ENCODE results near the gene WNT3A.

The WNT3A gene

GRCh38 chr1:228088586-228089498 lies 82.0 kb downstream of the WNT3A start:
- DNase-seq, result no peak

DNA sequence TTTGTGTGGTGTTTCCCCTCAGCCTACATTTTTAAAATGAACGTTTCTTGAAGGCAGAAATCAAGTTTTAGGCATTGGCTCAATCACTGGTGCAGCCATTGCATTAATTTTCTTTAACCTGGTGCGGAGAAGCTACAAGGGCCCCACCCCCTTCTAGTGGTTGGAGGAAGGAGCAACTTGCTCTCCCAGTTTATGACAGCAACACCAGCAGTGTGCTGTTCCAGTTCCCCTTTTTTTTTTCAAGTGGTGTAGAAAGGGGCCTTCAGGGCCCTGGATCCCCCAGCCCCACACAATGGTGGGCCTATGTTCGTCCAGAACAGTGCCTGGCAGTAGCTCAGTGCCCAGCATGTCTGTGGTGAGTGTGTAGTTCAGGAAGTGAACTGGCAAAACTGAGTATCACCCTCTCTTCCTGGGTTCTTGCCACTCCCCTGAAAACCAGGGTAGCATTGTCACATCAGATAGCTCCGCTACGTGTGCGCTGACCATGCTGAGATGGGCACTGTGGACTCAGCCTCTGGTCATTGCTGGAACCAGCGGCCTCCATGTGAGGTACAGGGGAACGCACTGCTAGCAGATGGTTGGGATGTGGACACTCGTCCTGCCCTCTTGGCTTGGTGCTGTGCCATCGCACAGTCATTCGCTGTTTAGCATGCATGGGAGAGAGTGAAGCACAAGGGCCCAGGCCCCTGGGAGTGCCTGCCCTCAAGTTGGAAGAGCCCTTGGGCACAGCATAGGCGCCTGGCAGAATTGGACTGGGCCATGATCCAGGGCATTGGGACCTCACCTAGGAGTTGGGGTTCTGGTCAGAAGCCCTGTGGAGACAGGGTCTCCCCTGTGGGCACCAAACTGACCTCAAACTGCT lies 83.0 kb downstream of the WNT3A start:
- DNase-seq, result no peak

DNA sequence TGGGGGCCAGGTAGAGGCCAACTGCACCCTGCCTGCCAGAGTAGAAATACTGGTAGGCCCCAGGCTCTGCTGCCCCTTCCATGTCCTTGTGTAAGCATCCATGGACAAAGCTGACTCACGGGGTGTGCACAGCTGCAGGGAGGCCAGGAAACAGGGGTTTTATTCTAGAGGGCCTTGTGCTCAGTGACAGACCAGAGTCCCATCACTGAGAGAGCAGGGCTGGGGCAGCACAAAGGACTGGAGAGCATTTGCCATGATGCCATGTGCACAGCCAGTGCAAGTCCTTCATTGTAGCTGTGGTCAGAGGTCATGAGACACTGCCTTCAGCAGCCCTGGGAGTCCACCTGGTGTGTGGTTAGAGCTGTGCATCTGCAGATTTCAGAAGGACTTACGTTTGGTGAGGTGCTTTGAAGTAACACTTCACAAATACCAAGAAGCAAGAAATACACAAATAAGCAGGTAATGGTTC lies 83.8 kb downstream of the WNT3A start:
- DNase-seq, result no peak

DNA sequence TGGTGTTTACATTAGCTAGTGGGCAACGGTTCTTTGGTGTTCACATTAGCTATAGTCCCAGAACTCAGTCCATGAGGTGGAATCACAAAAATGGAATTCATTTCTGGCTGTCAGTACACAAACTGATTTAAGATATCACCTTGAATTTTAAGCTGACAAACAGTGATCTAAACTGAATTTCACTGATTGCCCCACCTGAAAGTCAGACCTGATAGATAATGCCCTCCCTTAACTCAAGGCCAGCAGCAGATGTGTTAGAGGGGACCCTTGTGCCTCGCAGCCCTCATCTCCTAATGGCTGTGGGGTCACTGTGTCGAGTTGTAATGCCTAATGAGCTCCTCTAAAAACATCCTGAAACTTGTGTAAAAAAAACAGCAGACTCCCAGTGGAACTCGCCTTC lies 84.3 kb downstream of the WNT3A start:
- no peak for DNase-seq

DNA sequence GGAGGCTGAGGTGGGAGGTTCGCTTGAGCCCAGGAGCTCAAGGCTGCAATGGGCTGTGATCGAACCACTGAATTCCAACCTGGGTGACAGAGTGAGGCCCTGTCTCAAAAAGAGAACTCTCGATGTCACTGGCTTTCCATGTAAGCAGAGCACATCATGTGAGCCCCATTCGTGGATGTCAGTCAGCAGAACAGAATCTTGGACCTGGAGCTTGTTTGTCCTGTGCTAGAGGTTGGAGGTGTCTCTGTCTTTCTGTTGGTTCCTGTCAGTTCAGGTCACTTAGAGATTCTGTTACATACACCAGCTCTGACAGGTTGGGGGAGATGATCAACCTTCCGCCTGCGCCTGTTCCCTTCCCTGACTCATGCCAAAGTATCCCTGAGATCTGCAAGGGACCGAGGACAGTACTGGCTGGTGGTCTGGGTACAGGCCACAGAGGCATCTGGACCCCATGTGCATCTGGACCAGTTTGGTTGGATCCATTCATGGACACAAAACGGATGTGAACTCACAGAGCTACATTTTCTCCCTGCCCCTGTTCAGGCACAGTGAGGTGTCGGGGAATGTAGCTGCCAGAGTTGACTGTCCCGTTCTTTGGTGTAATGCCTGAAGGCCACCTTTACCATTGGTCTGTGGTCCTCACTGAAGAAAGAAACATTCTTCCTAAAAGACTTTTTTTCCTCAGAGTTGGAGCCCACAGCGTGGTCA lies 85.7 kb downstream of the WNT3A start:
- DNase-seq, result no peak

DNA sequence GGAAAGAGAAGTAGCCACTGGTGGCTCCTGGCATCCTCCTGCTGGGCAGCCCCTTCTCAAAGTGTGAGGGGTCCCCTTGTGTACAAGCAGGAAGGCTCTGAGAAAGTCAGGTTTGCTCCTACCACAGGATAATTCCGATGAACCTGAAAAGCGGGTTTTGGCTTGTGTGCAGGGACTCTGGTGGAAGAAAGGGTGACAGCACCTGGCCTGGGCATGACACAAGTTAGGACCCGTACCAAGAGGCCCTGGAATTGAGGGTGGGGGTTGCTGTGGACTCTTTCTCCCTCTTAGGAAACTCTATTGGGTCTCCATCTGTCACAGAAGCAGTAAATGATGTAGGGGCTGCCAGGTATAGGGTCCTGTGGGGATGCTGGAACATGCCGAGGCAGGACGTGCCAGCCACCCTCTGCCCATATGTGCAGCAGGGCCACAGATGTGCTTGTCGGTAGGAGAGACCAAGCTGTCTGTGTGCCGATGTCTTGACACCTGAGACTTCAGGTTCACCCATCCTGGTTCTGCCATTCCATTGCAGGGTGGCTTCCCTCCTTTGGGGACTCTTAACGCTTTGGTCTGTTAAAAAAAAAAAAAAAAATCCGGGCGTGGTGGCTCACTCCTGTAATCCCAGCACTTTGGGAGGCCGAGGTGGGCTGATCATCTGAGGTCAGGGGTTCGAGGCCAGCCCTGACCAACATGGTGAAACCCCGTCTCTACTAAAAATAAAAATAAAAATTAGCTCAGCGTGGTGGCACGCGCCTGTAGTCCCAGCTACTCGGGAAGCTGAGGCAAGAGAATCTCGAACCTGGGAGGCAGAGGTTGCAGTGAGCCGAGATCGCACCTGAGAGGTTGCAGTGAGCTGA lies 86.5 kb downstream of the WNT3A start:
- no peak for DNase-seq

DNA sequence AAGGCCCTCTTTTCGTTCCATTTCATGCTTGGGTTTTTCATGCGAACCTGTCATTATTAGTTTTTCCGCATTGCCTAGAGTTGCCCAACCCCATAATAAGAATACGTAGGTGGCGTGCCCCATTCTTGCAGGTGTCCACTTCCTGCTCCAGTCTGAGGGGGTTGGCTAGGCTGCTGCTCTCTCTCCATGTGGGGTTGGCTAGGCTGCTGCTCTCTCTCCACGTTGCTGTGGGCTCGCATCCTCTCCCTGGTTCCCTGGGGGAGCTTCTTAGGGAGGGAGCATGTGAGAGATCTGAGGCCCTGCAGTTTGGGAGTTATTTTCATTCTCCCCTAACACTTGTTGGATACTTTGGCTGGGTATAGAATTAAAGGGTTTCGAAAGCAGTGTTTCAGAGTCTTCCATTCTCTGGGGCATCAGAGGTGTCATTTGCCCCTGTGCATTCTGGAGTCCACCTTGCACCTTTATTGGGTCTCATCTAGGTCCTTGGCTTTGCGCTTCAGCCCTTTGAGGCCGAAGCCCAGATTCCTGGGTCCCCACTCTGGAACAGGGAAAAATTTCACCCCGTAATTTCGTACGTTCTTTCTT lies 87.7 kb downstream of the WNT3A start:
- no peak for DNase-seq

DNA sequence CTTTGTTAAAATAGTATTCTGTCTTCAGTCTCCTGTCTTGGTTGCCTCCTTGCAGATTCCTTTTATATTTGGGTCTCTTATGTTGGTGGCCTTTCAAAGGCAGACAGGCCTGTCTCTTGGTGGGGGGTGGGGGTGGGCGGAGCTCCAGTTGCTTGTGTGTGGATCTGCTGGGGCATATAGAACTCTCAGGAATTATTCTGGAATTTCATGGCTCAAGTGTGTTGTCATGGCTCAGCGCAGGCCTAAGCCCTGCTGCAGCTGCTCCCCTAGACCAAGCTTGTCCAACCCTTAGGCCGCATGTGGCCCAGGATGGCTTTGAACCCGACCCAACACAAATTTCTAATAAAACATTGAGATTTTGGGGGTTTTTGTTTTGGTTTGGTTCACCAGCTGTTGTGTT lies 88.4 kb downstream of the WNT3A start:
- no peak for DNase-seq

- no peak for DNase-seq
These were observed 89.1 kb downstream of the WNT3A start for GRCh38 chr1:228095938-228096337.

- no peak for DNase-seq
These were observed 89.9 kb downstream of the WNT3A start for GRCh38 chr1:228096416-228097332.

GRCh38 chr1:228097333-228098081 lies 90.7 kb downstream of the WNT3A start:
- no peak for DNase-seq

DNA sequence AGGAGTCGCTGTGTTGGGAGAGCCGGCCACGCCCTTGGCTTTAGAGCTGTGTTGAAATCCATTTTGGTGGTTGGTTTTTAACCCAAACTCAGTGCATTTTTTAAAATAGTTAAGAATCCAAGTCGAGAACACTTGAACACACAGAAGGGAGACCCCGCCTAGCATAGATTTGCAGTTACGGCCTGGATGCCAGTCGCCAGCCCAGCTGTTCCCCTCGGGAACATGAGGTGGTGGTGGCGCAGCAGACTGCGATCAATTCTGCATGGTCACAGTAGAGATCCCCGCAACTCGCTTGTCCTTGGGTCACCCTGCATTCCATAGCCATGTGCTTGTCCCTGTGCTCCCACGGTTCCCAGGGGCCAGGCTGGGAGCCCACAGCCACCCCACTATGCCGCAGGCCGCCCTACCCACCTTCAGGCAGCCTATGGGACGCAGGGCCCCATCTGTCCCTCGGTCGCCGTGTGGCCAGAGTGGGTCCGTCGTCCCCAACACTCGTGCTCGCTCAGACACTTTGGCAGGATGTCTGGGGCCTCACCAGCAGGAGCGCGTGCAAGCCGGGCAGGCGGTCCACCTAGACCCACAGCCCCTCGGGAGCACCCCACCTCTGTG lies 91.6 kb downstream of the WNT3A start:
- no peak for DNase-seq

- DNase-seq, result no peak
These were observed 92.5 kb downstream of the WNT3A start for GRCh38 chr1:228099331-228099732.

GRCh38 chr1:228100822-228101613 lies 94.2 kb downstream of the WNT3A start:
- no peak for DNase-seq

GRCh38 chr1:228101614-228101993 lies 94.8 kb downstream of the WNT3A start:
- no peak for DNase-seq

- DNase-seq, result no peak
These were observed 95.4 kb downstream of the WNT3A start for GRCh38 chr1:228101994-228102790.

- DNase-seq, result peak; percentile 93
These were observed 96.2 kb downstream of the WNT3A start, which contains the start of gene C1orf35 for GRCh38 chr1:228102791-228103620. TSS of gene C1orf35 (minus strand) at chr1:228103325. CDS start at chr1:228103227, 98 bp downstream.

All from DMS153 (cell line).